Nephron (organoid): ENCODE results near the gene FNDC3B.

ENCODE experiments used
- H3K27ac Mint-ChIP-seq, 3 experiments: 2 replicates each; pipeline ENCODE4 v1.8.0; 2020; ENCODE audit warnings: mixed read lengths in 3 of 3, mild to moderate bottlenecking in 2 of 3, moderate library complexity in 1 of 3
- H3K27me3 Mint-ChIP-seq: 2 replicates; pipeline ENCODE4 v1.8.0; 2021; ENCODE audit warnings: low read depth, mild to moderate bottlenecking, moderate library complexity, mixed read lengths
- H3K36me3 Mint-ChIP-seq: 2 replicates; pipeline ENCODE4 v1.8.0; 2020; ENCODE audit warnings: low read depth, mixed read lengths
- H3K4me1 Mint-ChIP-seq: 2 replicates; pipeline ENCODE4 v1.8.0; 2020; ENCODE audit warnings: mixed read lengths
- H3K4me3 Mint-ChIP-seq, 3 experiments: 2 replicates each; pipeline ENCODE4 v1.8.0; 2020; ENCODE audit warnings: mild to moderate bottlenecking in 3 of 3, mixed read lengths in 3 of 3, moderate library complexity in 2 of 3
- H3K9me3 Mint-ChIP-seq: 2 replicates; pipeline ENCODE4 v1.8.0; 2020; ENCODE audit warnings: mixed read lengths
- CTCF ChIP-seq, 3 experiments: fragments of 200-600 bp; sonication (generic); IDR thresholded peaks; one replicate each; pipeline ENCODE4 v1.5.0; 2021; ENCODE audit warnings: antibody characterized with exemption in 3 of 3; ENCODE audit not compliant: unreplicated experiment in 3 of 3

Gene FNDC3B

GRCh38 chr3:172056416-172056815 is 17.0 kb downstream of the FNDC3B start:
- TF ChIP-seq CTCF (IDR thresholded peaks at IDR 0.05; ENCODE audit: unreplicated experiment in 3 of 3) = no peak
- H3K36me3 Mint-ChIP-seq = peaks cover 29% of the 10 kb centered on the region
- H3K4me3 Mint-ChIP-seq = no peak overlapping the region
- H3K9me3 Mint-ChIP-seq = no peaks in the 10 kb centered on the region
- H3K27ac Mint-ChIP-seq = peak overlapping the region in 1 of 3 experiments; percentile 75
- peaks cover 41% of the 10 kb centered on the region for H3K4me1 Mint-ChIP-seq
- no peaks in the 10 kb centered on the region for H3K27me3 Mint-ChIP-seq

GRCh38 chr3:172057059-172057458 is 17.7 kb downstream of the FNDC3B start:
- peak overlapping the region in 2 of 3 experiments; percentile 2 to 3 for H3K27ac Mint-ChIP-seq
- peaks cover 27% of the 10 kb centered on the region for H3K36me3 Mint-ChIP-seq
- TF ChIP-seq CTCF (IDR thresholded peaks at IDR 0.05; ENCODE audit: unreplicated experiment in 3 of 3) = no peak
- H3K4me3 Mint-ChIP-seq = no peak overlapping the region
- H3K4me1 Mint-ChIP-seq = peaks cover 45% of the 10 kb centered on the region
- no peaks in the 10 kb centered on the region for H3K9me3 Mint-ChIP-seq
- H3K27me3 Mint-ChIP-seq = no peaks in the 10 kb centered on the region

- Mint-ChIP-seq H3K4me3 (no peak overlapping the region), H3K27me3 (no peaks in the 10 kb centered on the region), H3K4me1 (peaks cover 42% of the 10 kb centered on the region), H3K9me3 (no peaks in the 10 kb centered on the region), H3K36me3 (peaks cover 24% of the 10 kb centered on the region), H3K27ac (peak overlapping the region in 2 of 3 experiments; percentile 2 to 3)
- TF ChIP-seq CTCF (IDR thresholded peaks at IDR 0.05; ENCODE audit: unreplicated experiment in 3 of 3) = no peak
Measured at GRCh38 chr3:172057624-172058327, 18.4 kb downstream of the FNDC3B start.

GRCh38 chr3:172059532-172059931 is 20.2 kb downstream of the FNDC3B start:
- H3K36me3 Mint-ChIP-seq = peaks cover 36% of the 10 kb centered on the region
- H3K27me3 Mint-ChIP-seq = no peaks in the 10 kb centered on the region
- H3K4me3 Mint-ChIP-seq = no peak overlapping the region
- no peak overlapping the region for H3K27ac Mint-ChIP-seq
- H3K4me1 Mint-ChIP-seq = peaks cover 58% of the 10 kb centered on the region
- TF ChIP-seq CTCF (IDR thresholded peaks at IDR 0.05; ENCODE audit: unreplicated experiment in 3 of 3) = no peak
- no peaks in the 10 kb centered on the region for H3K9me3 Mint-ChIP-seq

- H3K4me1 Mint-ChIP-seq = peaks cover 60% of the 10 kb centered on the region
- H3K36me3 Mint-ChIP-seq = peaks cover 33% of the 10 kb centered on the region
- peak overlapping the region in 2 of 3 experiments; percentile 9 to 26 for H3K27ac Mint-ChIP-seq
- no peaks in the 10 kb centered on the region for H3K9me3 Mint-ChIP-seq
- H3K27me3 Mint-ChIP-seq = no peaks in the 10 kb centered on the region
- H3K4me3 Mint-ChIP-seq = no peak overlapping the region
- no peak for TF ChIP-seq CTCF (IDR thresholded peaks at IDR 0.05; ENCODE audit: unreplicated experiment in 3 of 3)
Measured at GRCh38 chr3:172060234-172060633, 20.9 kb downstream of the FNDC3B start.

GRCh38 chr3:172061724-172062184 is 22.4 kb downstream of the FNDC3B start:
- peaks cover 63% of the 10 kb centered on the region for H3K4me1 Mint-ChIP-seq
- no peak for TF ChIP-seq CTCF (IDR thresholded peaks at IDR 0.05; ENCODE audit: unreplicated experiment in 3 of 3)
- H3K36me3 Mint-ChIP-seq = peaks cover 29% of the 10 kb centered on the region
- H3K27me3 Mint-ChIP-seq = no peaks in the 10 kb centered on the region
- H3K4me3 Mint-ChIP-seq = no peak overlapping the region
- peak overlapping the region; percentile 43 to 80 (median 57) for H3K27ac Mint-ChIP-seq
- H3K9me3 Mint-ChIP-seq = no peaks in the 10 kb centered on the region
